ENCODE data around the gene MSRB3. TPM values are rescaled to one million over a fixed set of nuclear protein-coding genes. Genes with fewer than 3 reads are reported as not detected.

MSRB3 gene
- total and polyA plus RNA-seq, 2 of the 8 experiments (the other 6 are each of a cell fraction or from before 2014, with no cell fraction given) = 0.32 to 1.2 TPM

DNA sequence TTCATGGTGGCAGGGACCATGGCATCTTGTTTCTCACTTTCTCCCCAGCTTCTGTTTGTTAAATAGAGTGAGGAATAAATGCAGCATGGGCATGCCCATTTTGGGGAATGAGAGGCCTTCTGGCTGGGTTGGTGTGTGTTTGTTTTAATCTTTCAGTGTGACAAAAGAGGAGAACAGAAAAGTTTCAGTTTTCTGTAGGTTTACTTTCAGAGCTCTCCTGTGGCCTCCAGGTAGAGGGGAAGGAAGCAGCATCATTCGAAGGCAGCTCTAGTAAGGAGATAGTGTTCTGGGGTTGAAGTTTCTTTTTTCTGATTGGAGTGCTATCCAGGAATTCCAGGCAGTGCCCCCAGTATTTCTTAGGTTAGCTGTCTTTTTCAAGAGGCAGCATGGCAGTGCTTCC, 15.3 kb downstream of the MSRB3 start:
- Histone ChIP-seq H3K4me3 (ENCODE audit: extremely low read depth in 1 of 4, insufficient read depth in 2 of 4, low read depth in 3 of 4, low read length in 4 of 4) (no peak overlapping the region), H2AFZ (ENCODE audit: low read length) (no peak overlapping the region), H2BK15ac (ENCODE audit: low read length) (no peak overlapping the region), H4K20me1 (replicated peaks in 1 of 2; ENCODE audit: control insufficient read depth in 1 of 2, insufficient read depth in 2 of 2, low read length in 2 of 2) (no peaks in the 10 kb centered on the region), H3K9ac (replicated peaks in 1 of 4; ENCODE audit: extremely low read depth in 1 of 4, low read depth in 3 of 4, low read length in 3 of 4) (no peak overlapping the region), H4K5ac (ENCODE audit: insufficient read length, low read depth, low read length) (no peak overlapping the region), H4K91ac (replicated peaks; ENCODE audit: insufficient read length, low read length) (no peak overlapping the region), H3K56ac (replicated peaks; ENCODE audit: insufficient read length, low read depth, low read length) (no peak overlapping the region), H2BK12ac (ENCODE audit: low read depth, low read length) (no peak overlapping the region), H3K14ac (ENCODE audit: insufficient read length) (no peak overlapping the region), H4K8ac (ENCODE audit: extremely low read depth, insufficient read depth, low read length) (no peak overlapping the region), H2BK120ac (replicated peaks; ENCODE audit: low read depth, low read length) (no peak overlapping the region), H3K79me1 (ENCODE audit: low read depth, low read length) (no peaks in the 10 kb centered on the region), H3K27ac (ENCODE audit: low read depth, low read length) (no peak overlapping the region), H2BK5ac (ENCODE audit: low read depth, low read length) (no peak overlapping the region), H3K23me2 (ENCODE audit: low read depth, low read length) (no peaks in the 10 kb centered on the region; the same call in 1 of the 2 replicates), H3K18ac (ENCODE audit: extremely low read depth, low read length) (no peak overlapping the region), H2BK20ac (ENCODE audit: low read length) (no peak overlapping the region), H3K4me2 (ENCODE audit: insufficient read depth in 1 of 2, low read depth in 2 of 2, low read length in 2 of 2) (no peak overlapping the region), H3K4ac (replicated peaks; ENCODE audit: insufficient read length, low read depth, low read length) (no peak overlapping the region), H3K23ac (ENCODE audit: insufficient read length) (no peak overlapping the region), H3K27me3 (replicated peaks in 1 of 4; ENCODE audit: control insufficient read depth in 3 of 4, extremely low read depth in 1 of 4, insufficient read depth in 3 of 4, low read length in 3 of 4) (no peaks in the 10 kb centered on the region), H3K4me1 (replicated peaks in 1 of 4; ENCODE audit: control insufficient read depth in 3 of 4, insufficient read depth in 4 of 4, low read length in 3 of 4) (no peaks in the 10 kb centered on the region), H2AK5ac (ENCODE audit: low read depth, low read length) (no peak overlapping the region), H3K36me3 (ENCODE audit: control insufficient read depth in 2 of 4, insufficient read depth in 4 of 4, low read length in 3 of 4) (no peaks in the 10 kb centered on the region), H3K9me3 (ENCODE audit: insufficient read depth in 2 of 2, low read depth in 1 of 2, low read length in 1 of 2) (no peaks in the 10 kb centered on the region), H3K79me2 (ENCODE audit: control insufficient read depth in 1 of 2, insufficient read depth in 2 of 2, low read length in 2 of 2) (no peaks in the 10 kb centered on the region)
- no peak for FAIRE-seq
- ChIA-PET POLR2A (ENCODE audit: partially characterized antibody) (no interaction called here), CTCF (ENCODE audit: partially characterized antibody) (interaction anchor here (0.6 to 2.1 kb wide), 4 partner anchors 11 to 412 kb away, joined by 3 to 4 read pairs (median 4); no protein-coding TSS in a partner anchor)
- no peak for DNase-seq (ENCODE audit: low read depth in 1 of 2, low spot score in 2 of 2)
- WGBS, 2 experiments (ENCODE audit: extremely low coverage in 1 of 2, insufficient coverage in 1 of 2, insufficient read length in 1 of 2, insufficient replicate concordance in 2 of 2, low coverage in 1 of 2, low lambda C conversion rate in 2 of 2, missing lambda C conversion rate in 1 of 2) = 100% methylated on average over 1 of the region's 1 CpG; no CpG with 5 or more reads in 1 of the 2 experiments
- TF ChIP-seq SIX5 (IDR thresholded peaks at IDR 0.05; ENCODE audit: low read depth, low read length) (no peak), YY1 (IDR thresholded peaks at IDR 0.05; ENCODE audit: low read depth, low read length) (no peak), BRCA1 (IDR thresholded peaks at IDR 0.05; ENCODE audit: low read depth, low read length) (no peak), MAX (IDR thresholded peaks at IDR 0.05) (no peak), TAF1 (IDR thresholded peaks at IDR 0.05; ENCODE audit: low read depth, low read length) (no peak)
